Nephron progenitor cell (in vitro differentiated cells): ENCODE results near the gene WIPI1.
"Not testable (repeated sequence)": the region's sequence is repeated elsewhere in the genome, so short reads cannot be mapped to it uniquely, and the experiment has no call there.

Experiments used
- DNase-seq: peaks from one replicate; pipeline ENCODE4 v3.0.0; 2021
- H3K27ac Mint-ChIP-seq: 2 replicates; pipeline ENCODE4 v1.8.0; 2021; ENCODE audit warnings: mild to moderate bottlenecking, moderate library complexity, mixed read lengths
- H3K27me3 Mint-ChIP-seq: 2 replicates; pipeline ENCODE4 v1.8.0; 2021; ENCODE audit warnings: mild to moderate bottlenecking, low read depth, mixed read lengths; ENCODE audit not compliant: poor library complexity
- H3K36me3 Mint-ChIP-seq: 2 replicates; pipeline ENCODE4 v1.8.0; 2021; ENCODE audit warnings: low read depth, mixed read lengths
- H3K4me1 Mint-ChIP-seq: 2 replicates; pipeline ENCODE4 v1.8.0; 2021; ENCODE audit warnings: mixed read lengths
- H3K4me3 Mint-ChIP-seq: 2 replicates; pipeline ENCODE4 v1.8.0; 2021; ENCODE audit warnings: mild to moderate bottlenecking, moderate library complexity, mixed read lengths
- H3K9me3 Mint-ChIP-seq: 2 replicates; pipeline ENCODE4 v1.8.0; 2021; ENCODE audit warnings: mild to moderate bottlenecking, moderate library complexity, mixed read lengths
- TF ChIP-seq, protein P1 (sequence below): fragments of 200-600 bp; sonication (generic); IDR thresholded peaks from 2 replicates; pipeline ENCODE4 v1.5.0; 2021; ENCODE audit warnings: antibody characterized with exemption

Gene WIPI1

DNA sequence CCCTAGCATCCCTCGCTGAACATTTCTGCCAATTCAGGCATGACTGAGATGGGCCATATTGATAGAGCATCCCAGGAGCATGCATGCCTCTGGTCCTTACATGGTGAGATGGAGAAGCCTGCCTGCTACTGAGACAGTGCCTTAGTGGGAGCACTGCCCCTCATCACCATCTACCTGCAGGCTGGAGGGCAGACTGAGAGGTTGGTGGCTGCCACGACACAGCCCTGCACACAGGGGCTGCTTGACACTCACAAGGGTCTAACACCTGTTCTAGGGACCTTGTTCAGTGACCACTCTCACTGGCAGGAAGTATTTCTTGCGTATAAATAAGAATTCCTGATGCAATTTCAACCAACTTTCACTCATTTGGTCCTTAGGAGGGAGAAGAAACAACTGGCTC is 34.0 kb downstream of the WIPI1 start:
- TF ChIP-seq, protein P1, sequence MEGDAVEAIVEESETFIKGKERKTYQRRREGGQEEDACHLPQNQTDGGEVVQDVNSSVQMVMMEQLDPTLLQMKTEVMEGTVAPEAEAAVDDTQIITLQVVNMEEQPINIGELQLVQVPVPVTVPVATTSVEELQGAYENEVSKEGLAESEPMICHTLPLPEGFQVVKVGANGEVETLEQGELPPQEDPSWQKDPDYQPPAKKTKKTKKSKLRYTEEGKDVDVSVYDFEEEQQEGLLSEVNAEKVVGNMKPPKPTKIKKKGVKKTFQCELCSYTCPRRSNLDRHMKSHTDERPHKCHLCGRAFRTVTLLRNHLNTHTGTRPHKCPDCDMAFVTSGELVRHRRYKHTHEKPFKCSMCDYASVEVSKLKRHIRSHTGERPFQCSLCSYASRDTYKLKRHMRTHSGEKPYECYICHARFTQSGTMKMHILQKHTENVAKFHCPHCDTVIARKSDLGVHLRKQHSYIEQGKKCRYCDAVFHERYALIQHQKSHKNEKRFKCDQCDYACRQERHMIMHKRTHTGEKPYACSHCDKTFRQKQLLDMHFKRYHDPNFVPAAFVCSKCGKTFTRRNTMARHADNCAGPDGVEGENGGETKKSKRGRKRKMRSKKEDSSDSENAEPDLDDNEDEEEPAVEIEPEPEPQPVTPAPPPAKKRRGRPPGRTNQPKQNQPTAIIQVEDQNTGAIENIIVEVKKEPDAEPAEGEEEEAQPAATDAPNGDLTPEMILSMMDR, result no peak
- H3K9me3 Mint-ChIP-seq, result no peaks in the 10 kb centered on the region
- H3K27ac Mint-ChIP-seq, result no peak overlapping the region
- H3K4me1 Mint-ChIP-seq, result no peaks in the 10 kb centered on the region
- H3K4me3 Mint-ChIP-seq, result no peak overlapping the region
- peaks cover 3% of the 10 kb centered on the region for H3K27me3 Mint-ChIP-seq
- peaks cover 20% of the 10 kb centered on the region for H3K36me3 Mint-ChIP-seq
- no peak for DNase-seq

DNA sequence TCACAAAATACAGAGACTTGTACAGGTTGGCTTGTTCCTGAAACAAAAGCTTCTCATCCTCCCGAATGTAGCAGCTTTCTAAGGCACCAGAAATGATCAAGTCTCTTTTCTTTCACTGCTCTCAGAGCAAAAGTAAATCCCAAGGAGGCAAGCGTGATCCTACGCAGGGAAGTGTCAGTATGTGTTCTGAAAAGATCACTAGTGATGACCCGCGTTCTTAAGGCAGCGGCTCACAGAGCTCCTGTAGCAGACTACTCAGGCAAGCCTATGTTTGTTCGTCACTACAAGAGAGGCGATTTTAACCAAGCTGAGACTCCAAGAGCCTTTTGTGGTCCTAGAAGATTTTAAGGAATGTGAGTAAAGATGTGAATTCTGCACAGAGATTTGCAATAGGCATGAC is 34.5 kb downstream of the WIPI1 start:
- DNase-seq, result no peak

DNA sequence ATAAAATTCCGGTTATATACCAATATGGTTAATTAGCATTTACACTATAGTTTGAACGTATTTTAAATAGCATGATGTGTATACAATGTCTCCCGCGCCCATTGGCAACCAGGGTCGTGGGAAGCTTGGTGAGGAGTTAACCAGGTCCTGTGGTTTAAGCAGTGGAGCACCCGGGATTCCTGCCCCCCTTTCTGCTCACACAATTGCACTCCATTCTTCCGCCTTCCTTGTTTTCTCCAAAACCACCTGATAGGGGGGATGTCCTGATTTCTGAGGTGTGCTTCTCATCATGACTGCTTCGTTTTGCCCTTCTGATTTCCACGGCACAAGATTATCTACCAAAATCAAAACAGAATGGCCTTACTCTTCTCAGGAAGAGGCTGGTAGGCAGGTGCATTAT is 35.8 kb downstream of the WIPI1 start:
- Mint-ChIP-seq H3K9me3 (peaks cover 15% of the 10 kb centered on the region), H3K36me3 (peaks cover 29% of the 10 kb centered on the region), H3K27me3 (peaks cover 3% of the 10 kb centered on the region), H3K4me3 (no peak overlapping the region), H3K27ac (peak overlapping the region; percentile 35), H3K4me1 (no peaks in the 10 kb centered on the region)
- DNase-seq, result no peak
- TF ChIP-seq, protein P1, result no peak

More for the DNA sequence above, 34.5 kb downstream of the WIPI1 start:
- no peak overlapping the region for H3K27ac Mint-ChIP-seq
- no peak overlapping the region for H3K4me3 Mint-ChIP-seq
- H3K36me3 Mint-ChIP-seq, result peaks cover 24% of the 10 kb centered on the region
- peaks cover 3% of the 10 kb centered on the region for H3K27me3 Mint-ChIP-seq
- H3K9me3 Mint-ChIP-seq, result peaks cover 3% of the 10 kb centered on the region
- TF ChIP-seq, protein P1, result no peak
- H3K4me1 Mint-ChIP-seq, result no peaks in the 10 kb centered on the region

DNA sequence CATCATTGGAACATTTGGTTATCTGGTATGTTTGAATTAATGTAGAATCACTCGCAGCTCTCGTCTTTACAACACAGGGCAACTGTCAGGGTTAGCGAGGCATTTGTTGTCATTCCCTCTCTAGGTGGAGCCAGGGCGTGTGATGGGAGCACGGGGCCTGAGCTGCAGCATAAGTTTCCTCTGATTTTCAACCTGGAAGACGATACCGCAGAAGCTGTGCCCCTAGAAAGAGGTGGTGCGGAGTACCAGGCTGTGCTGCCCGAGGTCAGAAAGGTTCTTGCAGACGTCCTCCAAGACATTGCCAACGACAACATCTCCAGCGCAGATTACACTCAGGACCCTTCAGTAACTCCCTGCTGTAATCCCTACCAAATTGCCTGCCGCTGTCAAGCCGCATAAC is 37.2 kb downstream of the WIPI1 start:
- Mint-ChIP-seq H3K27ac (no peak overlapping the region), H3K9me3 (peaks cover 29% of the 10 kb centered on the region), H3K27me3 (peaks cover 3% of the 10 kb centered on the region), H3K4me3 (no peak overlapping the region), H3K4me1 (no peaks in the 10 kb centered on the region), H3K36me3 (peaks cover 39% of the 10 kb centered on the region)
- no peak for DNase-seq
- TF ChIP-seq, protein P1, result no peak

DNA sequence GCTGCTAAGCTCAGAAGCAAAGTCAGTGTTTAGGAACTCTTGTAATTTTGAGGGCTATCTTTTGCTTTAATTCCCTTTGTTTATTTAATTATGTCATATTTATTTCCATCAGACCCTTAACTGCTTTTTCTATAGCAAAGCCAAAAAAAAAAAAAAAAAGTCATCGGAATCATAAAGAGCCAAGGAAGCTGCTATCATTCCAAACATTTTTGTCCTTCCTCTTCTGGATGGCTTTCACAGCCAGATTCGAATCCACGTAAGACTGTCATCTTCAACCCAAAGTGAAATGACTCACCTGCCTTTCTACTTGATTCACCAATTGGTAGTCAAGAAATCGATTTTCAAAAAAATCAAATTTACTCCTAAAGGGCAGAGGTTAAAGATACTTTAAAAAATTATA is 38.4 kb downstream of the WIPI1 start:
- Mint-ChIP-seq H3K4me3 (no peak overlapping the region), H3K27ac (no peak overlapping the region), H3K27me3 (peaks cover 3% of the 10 kb centered on the region), H3K4me1 (no peaks in the 10 kb centered on the region), H3K36me3 (peaks cover 49% of the 10 kb centered on the region), H3K9me3 (peaks cover 41% of the 10 kb centered on the region)
- TF ChIP-seq, protein P1, result no peak
- no peak for DNase-seq

DNA sequence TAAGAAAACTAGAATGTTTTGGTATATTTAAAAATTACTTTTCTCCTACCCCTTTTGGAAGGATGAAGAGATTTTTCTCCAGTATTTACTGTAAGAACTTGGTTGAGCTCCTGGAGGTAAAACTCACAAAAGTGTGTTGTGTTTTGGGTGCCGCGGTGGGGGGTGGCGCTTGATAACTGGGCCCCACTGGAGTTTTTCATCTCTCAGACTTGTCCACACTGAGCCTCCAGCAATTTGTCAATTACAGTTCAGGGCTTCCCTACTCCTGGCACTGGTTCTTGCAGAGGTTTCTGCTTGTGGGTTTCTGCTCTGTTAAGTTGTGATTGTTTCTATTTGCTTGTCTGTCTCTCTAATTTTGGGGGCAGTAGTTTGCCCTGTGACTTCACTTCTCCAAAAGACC is 40.0 kb downstream of the WIPI1 start:
- Mint-ChIP-seq H3K36me3 (peaks cover 49% of the 10 kb centered on the region), H3K27me3 (peaks cover 3% of the 10 kb centered on the region), H3K27ac (no peak overlapping the region), H3K9me3 (peaks cover 44% of the 10 kb centered on the region), H3K4me3 (no peak overlapping the region), H3K4me1 (no peaks in the 10 kb centered on the region)
- DNase-seq, result no peak
- TF ChIP-seq, protein P1, result no peak

DNA sequence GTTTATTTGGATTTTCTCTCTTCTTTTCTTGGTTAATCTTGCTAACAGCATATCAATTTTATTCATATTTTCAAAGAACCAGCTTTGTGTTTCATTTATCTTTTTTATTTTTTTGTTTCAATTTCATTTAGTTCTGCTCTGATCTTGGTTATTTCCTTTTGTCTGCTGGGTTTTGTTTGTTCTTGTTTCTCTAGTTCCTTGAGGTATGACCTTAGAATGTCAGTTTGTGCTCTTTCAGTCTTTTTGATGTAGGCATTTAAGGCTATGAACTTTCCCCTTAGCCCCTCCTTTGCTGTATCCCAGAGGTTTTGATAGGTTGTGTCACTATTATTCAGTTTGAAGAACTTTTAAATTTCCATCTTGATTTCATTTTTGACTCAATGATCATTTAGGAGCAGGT is 42.4 kb downstream of the WIPI1 start:
- Mint-ChIP-seq H3K9me3 (peaks cover 56% of the 10 kb centered on the region), H3K36me3 (peaks cover 33% of the 10 kb centered on the region), H3K4me3 (peak overlapping the region; percentile 90)
- H3K4me1 Mint-ChIP-seq, H3K27me3 Mint-ChIP-seq, H3K27ac Mint-ChIP-seq, DNase-seq: not testable (repeated sequence)

DNA sequence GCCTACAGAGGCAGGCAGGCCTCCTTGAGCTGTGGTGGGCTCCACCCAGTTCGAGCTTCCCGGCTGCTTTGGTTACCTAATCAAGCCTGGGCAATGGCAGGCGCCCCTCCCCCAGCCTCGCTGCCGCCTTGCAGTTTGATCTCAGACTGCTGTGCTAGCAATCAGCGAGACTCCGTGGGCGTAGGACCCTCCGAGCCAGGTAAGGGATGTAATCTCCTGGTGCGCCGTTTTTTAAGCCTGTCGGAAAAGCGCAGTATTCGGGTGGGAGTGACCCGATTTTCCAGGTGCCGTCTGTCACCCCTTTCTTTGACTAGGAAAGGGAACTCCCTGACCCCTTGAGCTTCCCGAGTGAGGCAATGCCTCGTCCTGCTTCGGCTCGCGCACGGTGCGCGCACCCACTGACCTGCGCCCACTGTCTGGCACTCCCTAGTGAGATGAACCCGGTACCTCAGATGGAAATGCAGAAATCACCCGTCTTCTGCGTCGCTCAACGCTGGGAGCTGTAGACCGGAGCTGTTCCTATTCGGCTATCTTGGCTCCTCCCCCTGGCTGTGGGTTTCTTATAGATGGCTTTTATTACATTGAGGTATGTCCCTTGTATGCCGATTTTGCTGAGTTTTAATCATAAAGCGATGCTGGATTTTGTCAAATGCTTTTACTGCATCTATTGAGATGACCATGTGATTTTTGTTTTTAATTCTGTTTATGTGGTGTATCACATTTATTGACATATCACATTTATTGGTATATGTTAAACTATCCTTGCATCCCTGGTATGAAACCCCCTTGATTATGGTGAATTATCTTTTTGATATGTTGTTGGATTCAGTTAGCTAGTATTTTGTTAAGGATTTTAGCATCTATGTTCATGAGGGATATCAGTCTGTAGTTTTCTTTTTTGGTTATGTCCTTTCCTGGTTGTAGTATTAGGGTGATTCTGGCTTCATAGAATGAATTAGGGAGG is 43.4 kb downstream of the WIPI1 start:
- H3K27me3 Mint-ChIP-seq, H3K4me1 Mint-ChIP-seq: not testable (repeated sequence)
- H3K4me3 Mint-ChIP-seq, result peak overlapping the region; percentile 90
- peaks cover 56% of the 10 kb centered on the region for H3K9me3 Mint-ChIP-seq
- H3K27ac Mint-ChIP-seq, result peak overlapping the region; percentile 77
- DNase-seq, result peak; percentile 31
- peaks cover 29% of the 10 kb centered on the region for H3K36me3 Mint-ChIP-seq
